Left ventricle myocardium inferior (tissue), 1 donor: Measurements from ENCODE around the gene IL1RAPL1. TPM values are rescaled to one million over a fixed set of nuclear protein-coding genes. Genes with fewer than 3 reads are reported as not detected.

ENCODE experiments used
- DNase-seq: peaks from one replicate; pipeline ENCODE4 v3.0.0-alpha.2; 2020
- H3K27ac ChIP-seq: fragments of 200-600 bp; replicated peaks from 2 replicates; pipeline ENCODE4 v1.8.0; 2021
- H3K27me3 ChIP-seq: fragments of 200-600 bp; 2 replicates; pipeline ENCODE4 v1.8.0; 2021; ENCODE audit warnings: low read depth
- H3K36me3 ChIP-seq: fragments of 200-600 bp; 2 replicates; pipeline ENCODE4 v1.8.0; 2021
- H3K4me1 ChIP-seq: fragments of 200-600 bp; 2 replicates; pipeline ENCODE4 v1.8.0; 2021
- H3K4me3 ChIP-seq: fragments of 200-600 bp; 2 replicates; pipeline ENCODE4 v1.8.0; 2021; ENCODE audit warnings: mild to moderate bottlenecking, moderate library complexity
- H3K9me3 ChIP-seq: fragments of 200-600 bp; replicated peaks from 2 replicates; pipeline ENCODE4 v1.8.0; 2021
- CTCF ChIP-seq: fragments of 200-600 bp; IDR thresholded peaks from 2 replicates; pipeline ENCODE4 v1.8.0; 2021; ENCODE audit warnings: antibody characterized with exemption, mild to moderate bottlenecking, borderline replicate concordance
- intact Hi-C: fragments of 100-400 bp; cut with micrococcal nuclease; formaldehyde crosslinking; loops from one replicate; pipeline ENCODE4 v1.11.0; 2022
- total RNA-seq: library from RNA; stranded (reverse); fragmentation: NEBNext Ultra II Directional; extraction: Animal tissue kit (Norgen Biotek cat#: 25700); gene quantifications from one replicate; pipeline ENCODE4 v1.2.1, GENCODE V29; 2021
- donor health status: DM: no; HTN: yes; CAD: no; lungs with severe emphysema.

IL1RAPL1 gene
- total RNA-seq, 1 donor from 2014 or later, result 1.9 TPM

- H3K4me3 ChIP-seq, result no peak overlapping the region
- DNase-seq, result no peak
- no peaks in the 10 kb centered on the region for H3K4me1 ChIP-seq
- no peaks in the 10 kb centered on the region for H3K36me3 ChIP-seq
- H3K27ac ChIP-seq, result no peak overlapping the region
- H3K9me3 ChIP-seq, result no peaks in the 10 kb centered on the region
- intact Hi-C loops, result no loop called here
- no peak for TF ChIP-seq CTCF
- no peaks in the 10 kb centered on the region for H3K27me3 ChIP-seq
These were observed 1205.1 kb downstream of the IL1RAPL1 start for GRCh38 chrX:29792335-29792734.

GRCh38 chrX:29797156-29797555 lies 1209.9 kb downstream of the IL1RAPL1 start:
- TF ChIP-seq CTCF, result no peak
- Histone ChIP-seq H3K9me3 (no peaks in the 10 kb centered on the region), H3K4me1 (no peaks in the 10 kb centered on the region), H3K27me3 (no peaks in the 10 kb centered on the region), H3K4me3 (no peak overlapping the region), H3K27ac (no peak overlapping the region), H3K36me3 (no peaks in the 10 kb centered on the region)
- intact Hi-C loops, result no loop called here
- no peak for DNase-seq

- Histone ChIP-seq H3K9me3 (no peaks in the 10 kb centered on the region), H3K27me3 (no peaks in the 10 kb centered on the region), H3K4me1 (no peaks in the 10 kb centered on the region), H3K4me3 (no peak overlapping the region), H3K27ac (no peak overlapping the region), H3K36me3 (no peaks in the 10 kb centered on the region)
- TF ChIP-seq CTCF, result no peak
- no peak for DNase-seq
- intact Hi-C loops, result no loop called here
These were observed 1211.2 kb downstream of the IL1RAPL1 start for GRCh38 chrX:29798469-29798868.

GRCh38 chrX:29813174-29813573 lies 1225.9 kb downstream of the IL1RAPL1 start:
- no peak for TF ChIP-seq CTCF
- no peaks in the 10 kb centered on the region for H3K9me3 ChIP-seq
- intact Hi-C loops, result no loop called here

DNA sequence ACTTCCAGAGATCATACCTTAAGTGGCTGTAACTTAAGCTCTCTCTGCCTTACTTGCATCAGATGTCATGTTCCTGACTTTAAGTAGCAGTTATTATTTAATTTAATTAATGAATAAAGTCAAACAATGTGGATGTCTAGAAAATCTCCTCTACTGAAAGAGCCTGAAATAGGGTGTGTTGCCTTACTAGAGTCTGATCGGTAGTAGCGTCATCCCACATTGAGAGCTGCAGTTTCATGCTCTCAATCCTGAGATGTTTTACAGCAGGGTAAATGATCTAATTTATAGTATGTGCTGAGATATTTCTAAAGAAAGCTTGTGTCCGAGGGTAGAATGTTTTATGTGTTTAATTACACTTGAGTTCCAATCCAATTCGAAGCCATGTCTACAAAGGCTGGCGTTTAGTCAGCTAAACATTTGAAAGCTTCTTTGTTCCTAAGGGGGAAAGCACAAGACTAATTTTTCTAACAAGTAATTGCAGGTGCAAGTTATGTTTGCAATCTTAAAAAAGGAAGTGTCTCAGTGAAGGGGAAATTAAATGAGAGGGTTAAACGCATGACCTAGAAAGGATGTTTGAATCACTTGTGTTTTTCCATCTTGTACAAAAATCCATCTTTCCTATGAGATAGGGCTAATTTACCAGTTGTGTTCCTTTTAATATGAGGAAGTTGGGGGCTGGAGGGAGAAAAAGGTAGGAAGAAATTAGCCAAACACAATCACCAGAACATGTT lies 1237.1 kb downstream of the IL1RAPL1 start:
- H3K27me3 ChIP-seq, result no peaks in the 10 kb centered on the region
- H3K4me1 ChIP-seq, result no peaks in the 10 kb centered on the region
- no peaks in the 10 kb centered on the region for H3K9me3 ChIP-seq
- no peaks in the 10 kb centered on the region for H3K36me3 ChIP-seq
- no peak overlapping the region for H3K27ac ChIP-seq
- H3K4me3 ChIP-seq, result no peak overlapping the region
- intact Hi-C loops, result no loop called here
- DNase-seq, result no peak
- no peak for TF ChIP-seq CTCF

More at GRCh38 chrX:29813174-29813573, 1225.9 kb downstream of the IL1RAPL1 start:
- no peak overlapping the region for H3K27ac ChIP-seq
- no peaks in the 10 kb centered on the region for H3K27me3 ChIP-seq
- no peaks in the 10 kb centered on the region for H3K36me3 ChIP-seq
- DNase-seq, result no peak
- no peaks in the 10 kb centered on the region for H3K4me1 ChIP-seq
- no peak overlapping the region for H3K4me3 ChIP-seq
